PFSK-1 (cell line): ENCODE results near the gene ABI3BP.

Source experiments
- FOXP2 ChIP-seq: optimal IDR thresholded peaks from 2 replicates; pipeline ENCODE3; 2011; ENCODE audit warnings: borderline replicate concordance, control low read depth, inconsistent platforms; ENCODE audit not compliant: insufficient read depth; ENCODE audit errors: extremely low read length, extremely low read depth
- POLR2AphosphoS5 ChIP-seq: IDR thresholded peaks from 2 replicates; pipeline ENCODE4 v1.6.1; 2012; ENCODE audit warnings: low read depth, mild to moderate bottlenecking, control low read depth, low read length, moderate library complexity
- REST ChIP-seq, 2 experiments: IDR thresholded peaks; 2 replicates each; pipeline versions ENCODE4 v1.6.1 to v1.8.0; 2011 to 2012; ENCODE audit warnings: low read depth in 2 of 2, low read length in 2 of 2, control low read depth in 1 of 2, inconsistent platforms in 1 of 2, mild to moderate bottlenecking in 1 of 2, moderate library complexity in 1 of 2; ENCODE audit not compliant: insufficient read depth in 1 of 2
- SIN3A ChIP-seq: IDR thresholded peaks from 2 replicates; pipeline ENCODE4 v1.6.1; 2012; ENCODE audit warnings: mild to moderate bottlenecking, low read length, moderate library complexity, borderline replicate concordance; ENCODE audit not compliant: insufficient read depth
- TAF1 ChIP-seq: IDR thresholded peaks from 2 replicates; pipeline ENCODE4 v1.6.1; 2012; ENCODE audit warnings: low read length, control low read depth, borderline replicate concordance; ENCODE audit not compliant: insufficient read depth

The ABI3BP gene

GRCh38 chr3:100947119-100947518 lies 46.1 kb downstream of the ABI3BP start:
- TF ChIP-seq POLR2AphosphoS5 (no peak), REST (IDR thresholded peaks at IDR 0.05; ENCODE audit: insufficient read depth in 1 of 2, low read depth in 2 of 2, low read length in 2 of 2) (no peak), TAF1 (no peak), SIN3A (no peak), FOXP2 (no peak)

- TF ChIP-seq TAF1, result no peak
- no peak for TF ChIP-seq REST (IDR thresholded peaks at IDR 0.05; ENCODE audit: insufficient read depth in 1 of 2, low read depth in 2 of 2, low read length in 2 of 2)
- no peak for TF ChIP-seq FOXP2
- no peak for TF ChIP-seq POLR2AphosphoS5
- TF ChIP-seq SIN3A, result no peak
These were observed 51.8 kb downstream of the ABI3BP start for GRCh38 chr3:100941451-100941850.

GRCh38 chr3:100941041-100941440 lies 52.2 kb downstream of the ABI3BP start:
- TF ChIP-seq POLR2AphosphoS5 (no peak), TAF1 (no peak), SIN3A (no peak), REST (IDR thresholded peaks at IDR 0.05; ENCODE audit: insufficient read depth in 1 of 2, low read depth in 2 of 2, low read length in 2 of 2) (no peak), FOXP2 (no peak)

- TF ChIP-seq FOXP2 (no peak), SIN3A (no peak), POLR2AphosphoS5 (no peak), REST (IDR thresholded peaks at IDR 0.05; ENCODE audit: insufficient read depth in 1 of 2, low read depth in 2 of 2, low read length in 2 of 2) (no peak), TAF1 (no peak)
These were observed 56.3 kb downstream of the ABI3BP start for GRCh38 chr3:100936931-100937330.

GRCh38 chr3:100932491-100932890 lies 60.7 kb downstream of the ABI3BP start:
- no peak for TF ChIP-seq POLR2AphosphoS5
- no peak for TF ChIP-seq FOXP2
- no peak for TF ChIP-seq REST (IDR thresholded peaks at IDR 0.05; ENCODE audit: insufficient read depth in 1 of 2, low read depth in 2 of 2, low read length in 2 of 2)
- TF ChIP-seq TAF1, result no peak
- no peak for TF ChIP-seq SIN3A
